ENCODE results near the gene EMX2. TPM values are rescaled to one million over a fixed set of nuclear protein-coding genes. Genes with fewer than 3 reads are reported as not detected.

The EMX2 gene
- total and polyA plus RNA-seq, 8 donors, result 0.06 to 0.27 (median 0.09) TPM; not detected in 4

DNA sequence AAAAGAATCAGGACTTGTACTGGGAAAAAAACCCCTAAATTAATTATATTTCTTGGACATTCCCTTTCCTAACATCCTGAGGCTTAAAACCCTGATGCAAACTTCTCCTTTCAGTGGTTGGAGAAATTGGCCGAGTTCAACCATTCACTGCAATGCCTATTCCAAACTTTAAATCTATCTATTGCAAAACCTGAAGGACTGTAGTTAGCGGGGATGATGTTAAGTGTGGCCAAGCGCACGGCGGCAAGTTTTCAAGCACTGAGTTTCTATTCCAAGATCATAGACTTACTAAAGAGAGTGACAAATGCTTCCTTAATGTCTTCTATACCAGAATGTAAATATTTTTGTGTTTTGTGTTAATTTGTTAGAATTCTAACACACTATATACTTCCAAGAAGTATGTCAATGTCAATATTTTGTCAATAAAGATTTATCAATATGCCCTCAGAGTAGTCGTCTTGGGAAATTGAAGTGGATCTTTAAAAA, 6.6 kb downstream of the EMX2 start:
- 27 to 28% methylated on average over 6 of the region's 6 CpGs for WGBS, 2 donors

DNA sequence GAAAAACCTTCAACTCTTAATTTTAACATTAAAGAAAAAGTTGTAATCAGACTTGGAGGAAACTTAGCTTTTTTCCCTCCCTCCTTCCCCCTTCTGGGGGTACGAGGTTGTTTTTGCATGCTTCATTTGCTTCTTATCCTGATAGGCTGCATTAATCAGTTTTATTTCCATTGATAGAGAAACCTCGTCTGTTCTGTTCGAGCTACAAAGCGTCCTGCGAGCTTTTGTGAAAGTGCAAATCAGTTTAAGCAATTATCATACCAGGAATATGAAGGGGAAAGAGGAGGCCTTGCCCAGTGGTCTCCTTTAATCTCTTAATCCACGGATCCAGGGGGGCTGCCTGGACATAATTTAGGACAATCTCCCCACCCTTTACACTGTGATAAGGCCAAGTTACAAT, 7.5 kb downstream of the EMX2 start:
- FAIRE-seq, result no peak
- TF ChIP-seq, protein P1, sequence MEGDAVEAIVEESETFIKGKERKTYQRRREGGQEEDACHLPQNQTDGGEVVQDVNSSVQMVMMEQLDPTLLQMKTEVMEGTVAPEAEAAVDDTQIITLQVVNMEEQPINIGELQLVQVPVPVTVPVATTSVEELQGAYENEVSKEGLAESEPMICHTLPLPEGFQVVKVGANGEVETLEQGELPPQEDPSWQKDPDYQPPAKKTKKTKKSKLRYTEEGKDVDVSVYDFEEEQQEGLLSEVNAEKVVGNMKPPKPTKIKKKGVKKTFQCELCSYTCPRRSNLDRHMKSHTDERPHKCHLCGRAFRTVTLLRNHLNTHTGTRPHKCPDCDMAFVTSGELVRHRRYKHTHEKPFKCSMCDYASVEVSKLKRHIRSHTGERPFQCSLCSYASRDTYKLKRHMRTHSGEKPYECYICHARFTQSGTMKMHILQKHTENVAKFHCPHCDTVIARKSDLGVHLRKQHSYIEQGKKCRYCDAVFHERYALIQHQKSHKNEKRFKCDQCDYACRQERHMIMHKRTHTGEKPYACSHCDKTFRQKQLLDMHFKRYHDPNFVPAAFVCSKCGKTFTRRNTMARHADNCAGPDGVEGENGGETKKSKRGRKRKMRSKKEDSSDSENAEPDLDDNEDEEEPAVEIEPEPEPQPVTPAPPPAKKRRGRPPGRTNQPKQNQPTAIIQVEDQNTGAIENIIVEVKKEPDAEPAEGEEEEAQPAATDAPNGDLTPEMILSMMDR (IDR thresholded peaks at IDR 0.05), result no peak
- no peak for ATAC-seq
- DNase-seq, result no peak
- no peaks in the 10 kb centered on the region for H3K36me3 ChIP-seq
- intact Hi-C loops (cut with DNase I), result no loop called here
- H3K9me3 ChIP-seq, result no peaks in the 10 kb centered on the region
- peaks cover 3 to 5% (median 3%) of the 10 kb centered on the region in 3 donors for H3K4me1 ChIP-seq
- H3K27me3 ChIP-seq, result peaks cover 0 to 90% (median 15%) of the 10 kb centered on the region in 4 donors
- WGBS, 2 donors, result 17 to 18% methylated on average over 6 of the region's 6 CpGs
- no peak overlapping the region for H3K4me3 ChIP-seq
- H3K27ac ChIP-seq, result no peak overlapping the region

More for the DNA sequence above, 6.6 kb downstream of the EMX2 start:
- FAIRE-seq (no peak), ATAC-seq (no peak), DNase-seq (no peak)
- Histone ChIP-seq H3K36me3 (no peaks in the 10 kb centered on the region), H3K27me3 (peaks cover 0 to 89% (median 17%) of the 10 kb centered on the region in 4 donors), H3K4me3 (no peak overlapping the region), H3K9me3 (no peaks in the 10 kb centered on the region), H3K27ac (no peak overlapping the region), H3K4me1 (peaks cover 5 to 11% (median 10%) of the 10 kb centered on the region in 3 donors)
- TF ChIP-seq, protein P1 (IDR thresholded peaks at IDR 0.05), result no peak
- intact Hi-C loops (cut with DNase I), result no loop called here

DNA sequence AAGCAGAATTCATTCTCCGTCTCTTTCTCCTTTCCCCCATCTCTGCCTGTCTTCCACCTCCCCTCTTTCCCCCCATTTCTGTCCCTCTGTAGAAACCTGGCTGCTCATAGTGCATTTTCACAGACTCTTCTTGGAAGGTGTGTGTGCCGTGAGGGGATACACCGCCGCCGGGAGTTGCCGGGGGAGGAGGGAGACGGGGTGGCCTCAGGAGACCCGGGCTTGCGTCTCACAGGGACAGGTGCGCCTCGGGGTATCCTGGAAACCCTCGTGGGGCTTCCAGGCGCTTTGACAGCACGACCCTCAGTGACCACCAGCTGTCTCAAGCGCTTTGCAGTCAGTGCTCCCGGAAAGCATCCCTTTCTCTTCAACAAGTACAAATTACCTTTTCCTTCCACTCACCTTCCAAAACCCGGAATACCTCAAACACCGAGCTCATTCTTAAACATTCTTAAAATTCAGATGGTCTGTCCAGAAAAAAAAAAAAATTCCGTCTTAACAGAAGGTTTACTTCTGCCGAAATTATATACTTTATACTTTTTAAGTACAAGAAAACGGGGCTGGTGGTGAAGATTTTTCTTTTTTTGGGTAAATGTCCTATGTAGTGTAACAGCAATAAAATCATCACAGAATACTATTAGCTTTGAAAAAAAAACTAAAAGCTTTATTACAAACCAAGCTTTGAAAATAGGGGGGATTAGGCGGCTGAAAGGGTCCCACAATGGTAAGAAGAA, 8.2 kb downstream of the EMX2 start:
- Histone ChIP-seq H3K4me3 (no peak overlapping the region), H3K27ac (no peak overlapping the region)

DNA sequence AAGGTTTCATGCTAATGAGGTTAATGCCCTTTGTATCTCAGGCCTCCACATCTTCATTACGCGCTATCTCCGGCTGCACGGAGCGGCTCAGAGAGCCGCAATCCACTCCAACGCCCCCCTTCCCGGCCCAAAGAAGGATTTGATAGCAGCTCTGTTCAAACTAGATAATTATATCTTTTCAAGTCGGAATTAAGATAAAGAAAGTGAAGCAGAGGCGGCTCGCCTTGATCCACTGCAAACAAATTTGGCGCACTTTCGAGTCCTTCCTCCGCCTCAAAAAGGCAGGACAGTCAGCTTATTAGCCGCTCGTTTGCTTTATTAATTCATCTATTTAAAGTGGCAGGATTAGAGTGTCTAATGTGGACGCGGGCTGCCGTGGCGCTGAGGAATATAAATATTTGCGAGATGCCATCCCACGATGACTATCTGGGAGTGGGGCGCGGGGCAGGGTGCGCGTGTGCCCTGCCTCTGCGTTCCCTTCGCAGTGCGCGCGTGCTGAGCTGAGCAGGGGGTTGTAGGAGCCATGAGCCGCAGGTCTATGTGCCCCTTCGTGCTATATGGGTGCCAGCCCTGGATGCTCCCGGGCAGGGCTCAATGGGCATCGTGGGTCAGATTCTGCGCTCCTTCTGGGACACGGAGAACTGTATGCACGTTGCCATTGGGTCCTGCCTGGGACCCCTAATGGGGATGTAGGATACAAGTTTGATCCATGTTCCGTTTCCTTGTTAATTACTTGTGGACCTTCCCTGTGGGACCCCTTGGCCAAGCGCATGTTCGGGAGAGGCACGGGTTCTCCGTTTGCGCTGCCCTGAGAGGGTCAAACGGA, 9.0 kb downstream of the EMX2 start:
- 5 to 6% methylated on average over 45 of the region's 45 CpGs for WGBS, 2 donors

More for the DNA sequence above, 8.2 kb downstream of the EMX2 start:
- Histone ChIP-seq H3K4me1 (no peaks in the 10 kb centered on the region), H3K36me3 (no peaks in the 10 kb centered on the region), H3K9me3 (no peaks in the 10 kb centered on the region), H3K27me3 (peaks cover 0 to 84% (median 14%) of the 10 kb centered on the region in 4 donors)
- no peak for ATAC-seq
- WGBS, 2 donors, result 6 to 7% methylated on average over 22 of the region's 22 CpGs
- TF ChIP-seq, protein P1 (IDR thresholded peaks at IDR 0.05), result no peak
- intact Hi-C loops (cut with DNase I), result no loop called here
- no peak for FAIRE-seq
- no peak for DNase-seq

More for the DNA sequence above, 9.0 kb downstream of the EMX2 start:
- ATAC-seq (no peak), DNase-seq (no peak), FAIRE-seq (no peak)
- TF ChIP-seq, protein P1 (IDR thresholded peaks at IDR 0.05), result no peak
- Histone ChIP-seq H3K4me3 (no peak overlapping the region), H3K36me3 (no peaks in the 10 kb centered on the region), H3K4me1 (no peaks in the 10 kb centered on the region), H3K27me3 (peaks cover 0 to 82% (median 13%) of the 10 kb centered on the region in 4 donors), H3K9me3 (no peaks in the 10 kb centered on the region), H3K27ac (no peak overlapping the region)
- intact Hi-C loops (cut with DNase I), result no loop called here

All from pancreas (tissue), 10 donors.